Heart left ventricle (tissue), 16 donors: ENCODE data around the gene IZUMO3. TPM values are rescaled to one million over a fixed set of nuclear protein-coding genes. Genes with fewer than 3 reads are reported as not detected.
A peak's percentile ranks its signal among the peaks of the same experiment; 100 is the strongest.

Experiments
- ATAC-seq, 4 donors: fragments of 200-7000 bp; cut with Tn5 transposase; one replicate each; pipeline ENCODE4 v1.9.1; 2020 to 2022; ENCODE audit warnings: moderate library complexity in 4 of 4, mild to moderate bottlenecking in 3 of 4, moderate number of reproducible peaks in 1 of 4
- DNase-seq, 5 donors: peaks; one replicate each; pipeline ENCODE4 v3.0.0-alpha.2; 2020
- H3K27ac ChIP-seq, 12 donors: fragments of 200-600 bp; sonication (generic) in 4 of 12; one replicate each; pipeline versions ENCODE4 v1.5.0 to v1.8.0; 2016 to 2022; ENCODE audit warnings: mild to moderate bottlenecking in 2 of 12
- H3K27me3 ChIP-seq, 9 donors: fragments of 200-600 bp; sonication (generic) in 2 of 9; one replicate each; pipeline versions ENCODE4 v1.5.1 to v1.8.0; 2016 to 2022; ENCODE audit warnings: mild to moderate bottlenecking in 3 of 9
- H3K36me3 ChIP-seq, 9 donors: fragments of 200-600 bp; sonication (generic) in 2 of 9; one replicate each; pipeline versions ENCODE4 v1.5.0 to v1.8.0; 2018 to 2022; ENCODE audit warnings: mild to moderate bottlenecking in 2 of 9
- H3K4me1 ChIP-seq, 12 donors: fragments of 200-600 bp; sonication (generic) in 4 of 12; one replicate each; pipeline versions ENCODE4 v1.5.0 to v1.8.0; 2016 to 2022; ENCODE audit warnings: mild to moderate bottlenecking in 3 of 12
- H3K4me3 ChIP-seq, 12 donors: fragments of 200-600 bp; sonication (generic) in 4 of 12; one replicate each; pipeline versions ENCODE4 v1.5.0 to v1.8.0; 2017 to 2022; ENCODE audit warnings: mild to moderate bottlenecking in 9 of 12, moderate library complexity in 4 of 12
- H3K9me3 ChIP-seq, 12 donors: fragments of 200-600 bp; sonication (generic) in 4 of 12; one replicate each; pipeline versions ENCODE4 v1.5.0 to v1.8.0; 2016 to 2022; ENCODE audit warnings: mild to moderate bottlenecking in 1 of 12
- CTCF ChIP-seq, 12 donors: fragments of 200-600 bp; sonication (generic) in 4 of 12; IDR thresholded peaks; one replicate each; pipeline versions ENCODE4 v1.5.0 to v1.8.0; 2018 to 2022; ENCODE audit warnings: antibody characterized with exemption in 12 of 12, mild to moderate bottlenecking in 5 of 12
- POLR2A ChIP-seq, 2 donors: fragments of 450-650 bp; IDR thresholded peaks; one replicate each; pipeline ENCODE4 v1.6.1; 2017; ENCODE audit warnings: antibody characterized with exemption in 2 of 2, mild to moderate bottlenecking in 2 of 2, moderate library complexity in 2 of 2
- WGBS, 4 donors: extraction: QIAGEN DNeasy Blood & Tissue Kit in 2 of 4; methylation state at CpG; one replicate each; pipeline versions ENCODE4 v1.1.5 to v1.1.7; 2013 to 2018; 5-methylcytosine and 5-hydroxymethylcytosine counted together
- intact Hi-C, 10 donors: fragments of 100-400 bp; cut with DNase I; formaldehyde crosslinking; loops; one replicate each; pipeline versions ENCODE4 v1.11.1 to v1.14.2; 2022
- polyA plus RNA-seq, 2 donors: library from polyadenylated mRNA; stranded (reverse); fragments of 200-250 nt; gene quantifications; one replicate each; pipeline ENCODE4 v1.2.3, GENCODE V29; 2013
- total RNA-seq, 9 donors: library from RNA; depleted of rRNA in 2 of 9; stranded (reverse); fragments of >200 nt in 2 of 9; fragmentation: NEBNext Ultra II Directional in 3 of 9; extraction: Animal tissue kit (Norgen Biotek cat#: 25700) in 3 of 9; gene quantifications; one replicate each; pipeline versions ENCODE4 v1.1.0 to v1.2.4, GENCODE V29; 2016 to 2023
- donor health status: ischemic (EF 13 %, LVEDD 7.1; RV severe dilation, severe dysfunction).
- donor health status: healthy with polysubstance abuse.
- donor health status: DM: no; HTN: yes; CAD: no.
- donor health status: DM: no; HTN: no; CAD: no.
- donor health status: ischemic (EF 25% LVEDD 6.9; RV normal size, moderate dysfunction).
- donor health status: ischemic (EF 25% LVEDD 5.7; RV mildly dilated, moderate dysfunction).
- donor health status: healthy.
- donor health status: DM: yes; HTN: yes; CAD: no.
- donor health status: ischemic (EF 35%, LVEDD 5.7; RV mildly dilated, moderate dysfunction).
- donor health status: nonischemic (EF 11% LVEDD 7.7; RV severe dilation, severe dysfunction).
- donor health status: DM: yes; HTN: yes; CAD: no.
- donor health status: PGD.
- donor health status: ischemic (EF 29% LVEDD 5.4; RV normal size, mild dysfunction).
- donor health status: nonischemic (EF 23%, LVEDD 6.1; RV moderate dilation, normal function).

Gene IZUMO3
- total and polyA plus RNA-seq, 11 donors = not detected

DNA sequence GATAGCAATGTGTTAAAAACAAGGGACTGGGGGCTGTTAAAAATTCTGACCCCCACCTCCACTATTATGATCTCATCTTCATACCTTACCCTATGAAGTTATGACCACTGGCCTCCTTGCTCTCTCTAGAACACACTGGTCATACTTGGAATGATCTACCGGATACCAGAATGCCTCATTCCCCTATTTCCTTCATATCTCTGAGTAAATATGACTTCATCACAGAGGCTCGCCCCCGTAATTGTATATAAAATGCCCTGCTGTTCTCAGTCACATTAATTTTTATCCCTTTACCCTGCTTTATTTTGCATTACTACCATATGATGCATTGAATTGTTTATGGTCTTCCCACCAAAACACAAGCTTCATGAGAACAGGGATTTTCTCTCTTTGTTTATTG lies 29.2 kb downstream of the IZUMO3 start:
- Histone ChIP-seq H3K9me3 (peaks cover 0 to 12% (median 0%) of the 10 kb centered on the region in 12 donors), H3K4me3 (no peak overlapping the region), H3K27ac (no peak overlapping the region), H3K36me3 (no peaks in the 10 kb centered on the region), H3K27me3 (no peaks in the 10 kb centered on the region), H3K4me1 (no peaks in the 10 kb centered on the region)
- no peak for DNase-seq
- TF ChIP-seq POLR2A (IDR thresholded peaks at IDR 0.05) (no peak), CTCF (IDR thresholded peaks at IDR 0.05) (no peak)
- 61 to 73% (median 67%) methylated on average over 3 of the region's 3 CpGs for WGBS, 4 donors
- no peak for ATAC-seq
- intact Hi-C loops = no loop called here

DNA sequence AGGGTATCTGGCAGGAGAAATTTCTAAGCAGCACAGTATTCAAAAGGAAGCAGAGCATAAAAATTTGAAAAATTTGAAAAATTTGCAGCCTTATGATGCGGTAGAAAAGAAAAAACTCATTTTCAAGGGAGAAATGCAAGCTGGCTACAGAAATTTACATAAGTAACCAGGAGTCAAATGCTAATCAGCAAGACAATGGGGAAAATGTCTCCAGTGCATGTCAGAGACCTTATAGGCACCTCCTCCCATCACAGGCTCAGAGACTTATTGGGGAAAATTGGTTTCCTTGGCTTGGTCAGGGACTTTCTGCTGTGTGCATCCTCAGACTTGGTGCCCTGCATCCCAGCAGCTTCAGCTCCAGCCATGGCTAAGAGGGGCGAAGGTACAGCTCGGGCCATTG lies 35.8 kb downstream of the IZUMO3 start:
- 81 to 89% (median 87%) methylated on average over 3 of the region's 3 CpGs for WGBS, 4 donors

GRCh38 chr9:24504521-24504920 lies 41.2 kb downstream of the IZUMO3 start:
- Histone ChIP-seq H3K36me3 (no peaks in the 10 kb centered on the region), H3K27me3 (no peaks in the 10 kb centered on the region), H3K27ac (no peak overlapping the region), H3K9me3 (peaks cover 0 to 7% (median 0%) of the 10 kb centered on the region in 12 donors), H3K4me1 (no peaks in the 10 kb centered on the region), H3K4me3 (no peak overlapping the region)
- DNase-seq (no peak), ATAC-seq (no peak)
- 69 to 82% (median 75%) methylated on average over 3 of the region's 3 CpGs for WGBS, 4 donors
- no peak for TF ChIP-seq CTCF (IDR thresholded peaks at IDR 0.05)
- TF ChIP-seq POLR2A (IDR thresholded peaks at IDR 0.05) = no peak
- intact Hi-C loops = no loop called here

More for the DNA sequence above, 35.8 kb downstream of the IZUMO3 start:
- no peak for ATAC-seq
- DNase-seq = peak in 1 of 5 donors; percentile 20
- H3K27me3 ChIP-seq = no peaks in the 10 kb centered on the region
- H3K36me3 ChIP-seq = no peaks in the 10 kb centered on the region
- no peak overlapping the region for H3K27ac ChIP-seq
- H3K4me3 ChIP-seq = no peak overlapping the region
- peaks cover 0 to 16% (median 0%) of the 10 kb centered on the region in 12 donors for H3K9me3 ChIP-seq
- intact Hi-C loops = no loop called here
- TF ChIP-seq POLR2A (IDR thresholded peaks at IDR 0.05) (no peak), CTCF (IDR thresholded peaks at IDR 0.05) (no peak)
- no peaks in the 10 kb centered on the region for H3K4me1 ChIP-seq

DNA sequence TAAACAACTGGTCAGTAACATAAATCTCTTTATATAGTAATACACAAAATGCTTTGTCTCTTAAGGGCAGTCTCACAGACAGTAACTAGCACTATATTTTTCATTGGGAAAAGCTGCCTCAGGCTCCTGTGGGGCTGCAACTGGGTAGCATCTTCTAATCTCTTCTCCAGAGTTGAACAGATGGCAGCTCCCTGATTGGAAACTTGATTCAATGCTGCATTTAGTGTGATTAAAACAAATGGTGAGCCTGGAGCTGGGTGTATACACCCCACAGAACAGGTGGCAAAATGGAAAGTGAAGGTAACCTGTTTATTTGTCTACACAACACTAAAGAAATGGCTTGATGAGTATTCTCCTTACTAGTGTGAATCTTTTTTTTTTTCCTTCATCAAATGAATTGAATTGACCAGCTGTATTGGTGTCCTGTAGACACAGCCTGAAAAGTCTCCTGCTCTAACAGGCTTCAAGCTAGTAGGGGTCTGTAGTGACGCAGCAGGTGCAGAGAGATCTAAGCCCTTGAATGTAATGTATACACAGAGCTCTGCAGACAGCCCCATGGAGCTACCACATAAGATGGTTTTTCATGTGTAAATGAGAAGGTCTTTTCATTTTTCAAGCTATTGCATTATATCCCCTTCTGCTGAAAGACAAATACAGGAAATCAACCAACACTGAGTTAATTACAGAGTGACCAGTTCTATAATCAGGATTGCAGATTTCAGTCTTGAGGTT lies 43.3 kb downstream of the IZUMO3 start:
- Histone ChIP-seq H3K4me3 (no peak overlapping the region), H3K36me3 (no peaks in the 10 kb centered on the region), H3K27ac (no peak overlapping the region), H3K9me3 (peaks cover 0 to 3% (median 0%) of the 10 kb centered on the region in 12 donors), H3K27me3 (no peaks in the 10 kb centered on the region), H3K4me1 (no peaks in the 10 kb centered on the region)
- 72 to 83% (median 77%) methylated on average over 1 of the region's 1 CpG for WGBS, 4 donors
- intact Hi-C loops = no loop called here
- ATAC-seq (no peak), DNase-seq (no peak)
- TF ChIP-seq CTCF (IDR thresholded peaks at IDR 0.05) (no peak), POLR2A (IDR thresholded peaks at IDR 0.05) (no peak)
